HUDEP-2 (cell line): ENCODE results near the gene IGLON5.
A peak's percentile ranks its signal among the peaks of the same experiment; 100 is the strongest.

ENCODE experiments used
- DNase-seq, 76 experiments: peaks; one replicate each; lab custom pipeline; 2025; ENCODE audit not compliant: unreplicated experiment in 76 of 76; lab: John Stamatoyannopoulos, UW

IGLON5 gene

DNA sequence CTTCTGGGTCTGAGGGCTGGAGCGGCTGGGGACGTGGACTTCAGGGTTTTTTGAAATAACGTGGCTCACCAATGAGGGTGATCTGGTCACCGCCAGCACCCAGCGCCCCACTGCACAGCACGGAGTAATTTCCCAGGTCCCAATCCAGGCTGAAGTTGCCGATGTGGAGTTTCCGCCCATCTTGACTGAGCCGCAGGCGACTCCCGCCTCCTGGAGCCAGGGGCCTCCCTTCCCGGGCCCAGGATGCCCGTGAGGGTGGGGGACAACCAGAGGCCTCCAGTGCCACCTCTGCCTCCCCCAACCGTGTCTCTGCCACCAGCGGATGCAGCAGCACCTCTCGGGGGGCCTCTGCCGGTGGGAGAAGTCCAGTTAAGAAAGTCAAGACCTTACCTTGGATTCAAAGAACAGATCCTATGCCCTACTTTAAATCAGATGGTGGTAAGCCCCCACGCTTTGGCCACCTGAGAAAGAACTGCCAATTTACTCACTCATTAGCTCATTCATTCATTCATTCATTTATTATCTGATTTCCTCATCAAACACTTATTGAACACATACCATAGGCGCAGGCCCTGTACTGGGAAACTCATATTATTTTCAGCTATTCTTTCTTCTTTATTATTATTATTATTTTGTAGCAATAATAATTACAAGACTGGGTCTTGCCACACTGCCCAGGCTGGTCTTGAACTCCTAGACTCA, 26.6 kb downstream of the IGLON5 start:
- no peak for DNase-seq

DNA sequence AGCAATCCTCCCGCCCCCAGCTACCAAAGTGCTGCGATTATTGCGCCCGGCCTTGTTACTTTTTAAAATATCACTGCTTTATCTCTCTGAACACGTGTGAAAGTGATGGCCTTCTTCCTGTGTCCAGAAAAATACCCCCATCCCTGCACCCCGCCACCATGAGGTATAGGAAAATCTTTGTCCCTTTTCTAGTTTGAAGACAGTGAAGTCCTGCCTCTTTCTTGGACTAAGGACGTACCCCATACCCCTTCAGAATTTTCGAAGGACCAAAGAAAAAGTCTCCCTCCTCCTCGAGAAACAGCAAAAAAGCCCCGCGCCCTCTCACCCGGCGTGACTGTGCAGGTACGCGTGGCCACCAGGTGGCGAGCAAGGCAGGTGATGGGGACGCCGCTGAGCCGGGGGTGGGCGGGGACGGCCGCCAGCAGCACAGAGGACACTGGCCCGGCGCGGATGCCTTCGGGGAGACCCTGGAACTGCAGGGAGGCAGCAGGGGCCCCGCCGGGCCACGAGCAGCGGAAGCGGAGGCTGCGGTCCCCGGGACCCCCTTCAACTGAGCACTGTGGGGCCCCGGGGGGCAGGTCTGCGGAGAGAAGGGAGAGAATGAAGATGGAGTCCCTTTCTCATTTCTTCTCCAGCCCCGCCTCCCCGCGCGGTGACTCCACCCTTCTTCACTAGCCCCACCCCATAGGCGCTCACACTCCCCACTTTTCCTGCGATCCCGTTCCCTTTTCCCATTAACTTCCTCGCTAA, 27.3 kb downstream of the IGLON5 start:
- peak in 74 of 76 experiments; percentile 31 to 99 (median 82) for DNase-seq

DNA sequence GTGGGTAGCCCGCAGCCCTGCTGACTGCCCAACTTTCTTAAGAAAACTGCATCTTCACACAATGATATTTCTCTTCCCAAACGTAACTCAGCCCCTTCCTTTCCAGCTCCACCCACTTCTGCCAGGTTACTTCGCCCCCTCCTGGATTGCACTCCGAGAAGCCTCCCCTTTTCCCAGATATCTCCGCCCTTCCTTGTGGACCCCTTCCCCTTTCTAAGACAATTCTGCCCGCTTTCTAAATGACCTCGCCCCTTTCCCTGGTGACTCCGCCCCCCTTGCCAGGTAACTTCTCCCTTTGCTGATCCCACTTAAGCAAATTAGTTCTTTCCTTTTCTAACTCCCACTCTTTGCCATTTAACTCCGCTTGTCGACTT, 27.9 kb downstream of the IGLON5 start:
- DNase-seq = peak in 2 of 76 experiments; percentile 54 to 61

DNA sequence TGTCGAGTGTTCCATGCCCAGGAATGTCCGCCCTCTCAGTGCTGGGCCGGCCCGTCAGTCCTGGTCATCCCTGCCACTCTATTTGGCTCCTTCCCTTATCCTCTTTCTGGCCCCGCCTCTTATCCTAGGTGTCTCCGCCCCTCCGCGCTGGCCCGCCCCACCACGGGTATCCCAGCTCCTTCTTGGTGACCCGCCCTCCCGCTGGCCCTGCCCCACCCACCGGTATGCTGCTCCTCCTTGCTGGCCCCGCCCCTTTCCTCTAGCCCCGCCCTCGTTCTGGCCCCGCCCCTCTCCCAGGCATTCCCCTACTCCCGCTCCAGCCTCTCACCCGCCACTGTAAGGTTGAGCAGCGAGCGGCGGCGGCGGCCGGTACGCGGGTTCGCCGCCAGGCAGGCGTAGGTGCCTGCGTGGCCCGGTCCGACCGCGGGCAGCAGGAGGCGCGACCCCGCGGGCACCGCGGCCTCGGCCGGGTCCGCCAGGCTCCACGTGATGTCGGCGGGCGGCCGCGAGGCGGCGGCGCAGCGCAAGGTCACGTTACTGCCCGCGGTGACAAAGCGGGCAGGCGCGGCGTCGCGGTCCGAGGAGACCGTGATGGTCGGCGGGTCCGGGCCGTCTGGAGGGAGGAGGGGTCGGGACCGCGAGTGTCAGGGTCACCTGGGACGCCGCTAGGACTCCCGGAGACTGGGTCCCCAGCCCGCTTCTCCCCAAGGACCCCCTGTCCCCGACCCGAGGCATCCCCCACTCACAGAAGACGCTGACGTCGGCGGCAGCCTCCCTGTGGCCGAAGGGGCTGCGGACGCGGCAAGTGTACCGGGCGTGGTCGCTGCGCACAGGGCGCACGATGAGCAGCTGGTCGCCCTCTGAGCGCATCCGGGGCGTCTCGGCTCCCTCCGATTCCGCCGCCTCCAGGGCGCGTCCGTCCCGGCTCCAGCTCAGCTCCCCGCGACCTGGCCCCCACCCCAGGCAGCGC, 28.5 kb downstream of the IGLON5 start:
- DNase-seq = peak; percentile 75 to 100 (median 99)

DNA sequence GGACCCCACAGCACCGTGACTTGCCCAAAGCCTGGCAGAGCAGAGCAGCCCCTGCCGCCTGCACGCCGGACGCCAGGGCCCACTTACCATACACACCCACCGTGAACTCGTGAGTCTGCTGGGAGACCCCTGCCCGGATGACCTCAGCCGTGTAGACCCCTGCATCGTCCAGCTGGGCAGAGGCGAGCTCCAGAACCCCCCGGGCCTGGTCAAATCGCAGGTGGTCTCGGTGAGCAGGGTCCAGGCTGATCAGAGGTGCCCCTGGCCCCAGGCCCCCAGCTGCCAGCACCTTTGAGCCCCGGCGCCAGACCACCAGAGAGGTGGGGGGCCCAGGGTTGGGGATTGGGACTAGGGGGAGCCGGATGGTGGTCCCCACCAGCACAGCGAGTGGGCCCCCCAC, 29.6 kb downstream of the IGLON5 start:
- DNase-seq = no peak

DNA sequence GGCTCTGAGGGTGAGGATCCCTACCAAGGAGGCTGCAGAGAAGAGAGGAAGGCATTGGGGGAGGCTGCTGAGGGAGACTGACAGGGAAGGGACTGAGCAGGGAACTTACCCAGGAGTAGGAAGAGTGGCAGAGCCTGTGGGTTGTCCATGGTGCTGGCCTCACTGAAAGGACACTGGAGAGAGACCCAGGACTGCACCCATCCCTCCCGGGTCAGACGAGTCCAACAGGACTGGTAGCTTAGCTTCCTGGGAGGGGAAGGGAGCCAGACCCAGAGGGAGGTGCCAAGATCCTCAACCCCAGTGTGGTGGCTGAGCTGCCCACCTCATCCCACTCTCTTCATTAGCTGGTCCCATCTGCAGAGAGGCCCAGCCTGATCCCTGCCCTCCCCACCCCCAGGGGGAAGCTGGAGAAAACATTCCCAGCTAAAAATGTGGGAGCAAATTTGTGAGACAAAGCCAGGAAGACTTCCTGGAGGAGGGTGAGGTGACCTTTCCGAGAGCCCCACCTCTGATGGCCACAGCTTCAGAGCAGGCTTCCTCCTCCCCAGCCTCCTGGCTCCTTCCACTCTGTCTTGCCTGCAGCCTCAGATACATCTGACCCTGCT, 30.6 kb downstream of the IGLON5 start, which contains the start of gene VSIG10L:
Gene VSIG10L (minus strand): TSS at position 164 of the 605 bp plus-strand sequence. CDS start 15 bp downstream, at position 149.
- no peak for DNase-seq

DNA sequence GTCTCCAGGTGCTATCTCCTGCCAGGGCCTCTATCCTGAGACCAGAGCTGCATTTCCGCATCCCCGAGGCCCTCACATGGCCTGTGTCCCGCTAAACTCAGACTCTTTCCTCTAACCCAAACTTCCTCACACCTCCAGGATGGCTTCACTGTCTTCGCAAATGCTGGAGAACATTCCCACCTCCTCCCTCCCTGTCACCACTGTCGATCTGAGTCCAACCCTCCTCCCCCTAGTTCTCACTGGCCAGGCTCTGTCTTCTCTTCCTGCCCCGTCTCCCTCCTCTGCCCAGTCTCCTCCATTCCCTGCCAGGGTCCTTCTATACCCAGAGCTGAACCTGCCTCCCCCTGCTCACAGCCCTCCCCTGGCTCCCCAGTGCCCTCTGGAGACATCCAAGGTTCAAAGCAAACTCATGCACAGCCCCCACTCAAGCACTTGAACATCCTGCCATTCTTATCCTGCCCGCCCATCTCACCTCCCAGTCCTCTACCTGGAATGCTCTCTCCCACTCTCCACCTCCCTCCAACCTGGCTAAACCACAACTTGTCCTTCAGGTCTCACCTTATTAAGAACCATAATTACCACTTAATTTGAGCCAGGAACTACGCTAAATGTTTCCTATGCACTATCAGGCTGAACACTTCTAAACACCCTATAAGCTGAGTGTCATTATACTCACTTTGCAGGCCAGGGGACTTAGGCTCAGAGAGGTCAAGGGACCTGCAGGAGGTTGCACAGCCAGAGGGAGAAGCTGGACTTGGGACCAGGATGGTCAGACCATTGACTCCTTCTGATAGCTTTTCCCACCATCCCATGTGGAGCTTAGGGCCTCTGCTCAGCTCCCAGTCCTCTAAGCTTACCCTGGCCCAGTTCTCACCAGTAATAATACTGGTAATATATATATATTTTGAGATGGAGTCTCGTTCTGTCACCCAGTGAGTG, 31.5 kb downstream of the IGLON5 start:
- DNase-seq = no peak

DNA sequence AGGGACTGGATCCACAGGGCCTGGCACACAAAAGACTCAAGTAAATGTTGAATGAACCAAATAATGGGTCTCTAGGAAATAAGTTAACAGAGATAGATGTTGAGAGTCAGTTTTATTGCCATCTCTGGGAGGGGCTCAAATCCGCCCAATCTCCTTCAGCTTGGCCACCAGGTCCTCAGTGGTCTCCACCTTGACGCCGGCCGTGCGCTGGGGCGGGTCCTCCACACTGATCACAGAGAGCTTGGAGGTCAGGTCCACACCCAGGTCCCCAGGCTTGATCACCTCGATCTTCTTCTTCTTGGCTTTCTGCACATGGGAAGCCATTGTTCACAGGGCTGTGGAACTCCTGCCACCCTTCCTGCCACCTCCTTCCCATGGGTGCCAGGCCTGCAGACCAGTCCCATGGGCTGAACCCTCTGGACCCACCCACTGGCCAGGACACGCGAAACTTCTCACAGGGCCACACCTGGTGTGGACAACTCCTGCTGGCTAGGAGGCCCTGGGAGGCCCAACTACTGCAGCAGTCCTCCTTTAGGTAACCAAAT, 33.7 kb downstream of the IGLON5 start:
- DNase-seq = no peak

DNA sequence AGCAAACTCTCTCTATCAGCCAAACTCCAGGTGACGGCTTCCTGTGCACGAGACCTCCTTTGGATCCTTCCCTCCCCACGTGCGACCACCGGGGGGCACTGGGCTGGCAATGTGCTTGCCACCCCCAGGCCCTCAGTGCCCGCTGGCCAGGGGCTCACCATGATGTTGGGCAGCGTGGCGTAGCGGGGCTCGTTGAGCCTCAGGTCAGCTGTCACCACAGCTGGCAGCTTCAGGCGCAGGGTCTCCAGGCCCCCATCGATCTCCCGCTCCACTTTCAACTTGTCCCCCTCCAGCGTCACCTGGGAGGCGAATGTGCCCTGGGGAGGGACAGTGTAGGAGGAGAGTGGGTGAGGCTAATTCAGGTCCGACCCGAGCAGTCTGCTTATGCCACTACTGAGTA, 35.3 kb downstream of the IGLON5 start:
- no peak for DNase-seq

DNA sequence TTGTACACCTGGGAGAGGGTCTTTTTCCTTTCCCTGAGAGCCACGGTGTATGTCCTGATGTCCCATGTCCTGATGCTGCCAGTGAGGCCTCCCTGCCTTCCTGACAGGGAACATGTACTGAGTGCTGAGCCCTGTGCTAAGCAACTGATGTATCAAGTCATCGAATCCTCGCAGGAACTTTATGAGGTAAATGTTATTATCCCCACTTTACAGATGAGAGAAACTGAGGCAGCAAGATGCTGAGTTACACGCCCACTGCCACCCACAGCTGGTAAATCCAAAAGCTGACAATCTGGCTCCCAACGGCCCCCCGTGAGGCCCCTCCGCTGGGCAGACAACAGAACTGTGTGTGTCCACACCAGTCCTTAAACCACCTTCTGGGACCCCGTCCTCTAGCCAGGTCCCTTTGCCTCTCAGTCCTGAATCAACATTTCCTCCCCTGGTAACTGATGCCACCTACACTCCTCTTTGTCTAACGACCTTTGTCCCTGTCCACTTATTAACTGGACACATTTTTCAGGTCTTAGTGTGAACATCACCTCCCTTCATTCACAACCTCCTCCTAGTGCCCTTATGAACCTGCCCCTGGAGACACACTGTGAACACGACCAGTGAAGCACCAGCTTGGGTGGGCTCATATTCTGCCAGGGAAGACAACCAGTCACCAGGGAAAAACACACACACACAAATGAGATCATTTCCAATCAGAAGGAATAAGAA, 35.9 kb downstream of the IGLON5 start:
- no peak for DNase-seq

DNA sequence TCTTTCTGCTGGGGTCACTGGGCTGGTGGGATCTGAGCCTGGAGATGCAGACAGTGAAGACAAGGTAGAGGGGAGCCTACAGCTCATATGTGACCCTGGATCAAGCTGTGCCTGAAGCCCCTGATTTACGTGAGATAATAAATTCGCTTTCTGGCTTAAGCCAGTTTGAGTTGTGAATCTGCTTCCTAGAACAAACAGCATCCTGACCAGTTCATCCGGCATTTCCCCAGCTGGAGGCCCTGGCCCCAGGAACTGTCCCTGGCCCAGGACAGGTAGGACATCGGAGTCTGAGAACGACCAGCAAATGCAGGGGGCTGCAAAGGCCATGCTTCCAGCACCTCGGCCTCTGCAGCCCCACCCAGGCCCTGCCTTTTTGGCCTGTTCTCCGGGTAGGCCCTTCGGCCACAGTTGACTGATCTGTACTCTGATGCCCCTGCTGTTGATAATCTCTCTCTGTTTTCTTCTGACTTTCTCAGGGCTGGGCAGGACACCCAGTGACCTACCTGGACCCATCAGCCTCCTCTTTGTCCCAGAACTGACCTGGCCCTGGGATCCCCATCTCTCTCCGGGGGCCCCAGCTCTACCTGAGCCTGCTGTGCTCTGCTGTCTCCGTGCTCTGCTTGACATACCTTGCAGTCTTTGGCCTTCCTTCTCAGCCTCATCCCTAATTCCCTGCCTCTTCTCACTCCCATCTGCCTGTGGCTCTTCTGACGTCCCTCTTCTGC, 40.0 kb downstream of the IGLON5 start:
- DNase-seq = no peak

DNA sequence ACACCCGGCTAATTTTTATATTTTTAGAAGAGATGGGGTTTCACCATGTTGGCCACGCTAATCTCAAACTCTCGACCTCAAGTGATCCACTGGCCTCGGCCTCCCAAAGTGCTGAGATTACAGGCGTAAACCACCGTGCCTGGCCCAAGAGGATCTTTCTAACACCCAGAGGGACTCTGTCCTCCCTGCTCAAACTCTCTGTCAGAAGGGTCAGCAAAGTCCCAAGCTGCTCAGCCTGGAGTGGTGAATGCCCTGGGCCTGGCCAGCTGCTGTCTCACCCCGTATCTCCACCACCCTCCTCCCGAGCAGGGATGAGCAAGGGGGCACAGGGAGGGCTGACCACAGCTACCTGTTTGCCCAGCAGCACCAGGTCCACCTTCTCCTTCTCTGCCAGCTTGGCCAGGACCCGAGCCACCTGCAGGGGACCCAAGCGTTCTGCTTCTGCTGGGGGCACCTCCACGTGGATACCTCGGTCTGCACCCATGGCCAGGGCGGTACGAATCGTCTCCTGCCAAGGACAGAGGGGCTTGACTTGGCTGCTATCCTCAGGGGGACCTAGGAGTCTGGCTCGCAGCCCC, 41.4 kb downstream of the IGLON5 start:
- no peak for DNase-seq

DNA sequence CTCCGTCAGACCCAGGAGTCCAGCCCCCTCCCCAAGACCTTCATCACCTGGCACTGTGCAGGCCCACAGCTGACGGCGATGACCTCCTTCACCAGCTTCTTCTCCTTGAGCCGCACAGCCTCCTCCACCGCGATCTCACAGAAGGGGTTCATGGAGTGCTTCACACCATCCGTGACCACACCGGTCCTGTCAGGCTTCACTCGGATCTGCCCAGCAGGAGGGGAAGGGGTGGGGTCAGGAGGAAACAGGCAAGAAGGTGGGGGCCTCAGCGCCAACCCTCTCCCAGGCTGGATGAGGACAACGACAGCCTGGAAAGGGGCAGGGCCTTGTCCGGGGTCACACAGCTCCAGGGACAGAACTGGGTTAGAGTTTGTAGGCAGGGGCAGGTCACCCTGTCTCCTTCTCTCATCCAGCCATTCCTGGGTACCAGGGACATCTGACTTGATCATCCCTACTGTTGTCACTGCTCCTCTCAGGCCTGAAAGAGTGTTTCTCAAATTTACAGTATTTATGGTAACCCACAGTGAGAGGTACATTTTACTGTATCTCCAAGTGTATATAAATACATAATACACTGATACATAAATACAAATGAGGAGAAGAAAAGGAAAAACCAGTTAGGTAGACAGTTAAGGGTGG, 42.8 kb downstream of the IGLON5 start:
- DNase-seq = no peak

DNA sequence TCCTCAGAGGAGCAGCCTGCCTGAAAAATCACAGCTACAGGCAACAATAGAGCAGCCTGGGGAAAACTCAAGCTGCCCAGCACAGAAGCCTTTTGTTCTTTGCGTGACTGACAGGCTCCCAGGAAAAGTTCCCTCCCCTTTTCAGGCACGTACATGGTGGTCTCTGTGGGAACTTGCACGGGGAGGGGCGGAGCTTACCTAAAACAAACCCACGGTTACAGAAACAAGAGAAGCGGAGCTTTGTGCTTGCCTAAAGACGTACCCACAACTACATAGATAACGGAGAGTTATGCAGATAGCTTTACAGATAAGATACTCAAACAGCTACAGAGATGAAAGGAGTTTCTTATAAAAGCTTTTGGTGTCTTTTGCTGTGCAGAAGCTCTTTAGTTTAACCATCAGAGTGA, 43.3 kb downstream of the IGLON5 start:
- DNase-seq = no peak

DNA sequence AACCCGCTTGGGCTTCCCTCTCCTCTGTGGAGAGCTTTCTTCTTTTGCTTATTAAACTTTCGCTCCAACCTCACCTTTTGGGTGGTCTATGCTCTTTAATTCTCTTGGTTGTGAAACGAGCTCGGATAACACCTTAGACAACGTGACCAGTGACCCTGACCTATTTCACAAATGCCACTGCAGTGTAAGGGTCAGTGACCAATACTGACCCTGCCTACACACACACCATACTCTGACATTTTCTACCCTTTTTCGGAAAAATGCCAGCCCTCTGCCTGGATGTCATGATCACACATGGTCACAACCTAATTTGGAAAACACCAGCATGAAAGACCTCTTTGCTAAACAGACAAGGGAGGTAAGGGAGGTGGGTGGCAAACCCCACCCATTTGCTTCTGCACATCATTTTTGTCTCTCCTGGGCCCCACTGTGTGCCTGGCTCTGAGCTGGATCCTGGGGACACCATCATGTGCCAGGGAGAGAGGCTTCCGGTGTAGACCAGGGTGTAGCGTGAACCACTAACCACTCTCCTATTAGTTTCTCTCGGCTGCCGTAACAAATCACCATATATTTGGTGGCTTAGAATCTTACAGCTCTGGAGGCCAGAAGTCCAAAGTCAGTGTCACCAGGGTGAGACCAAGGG, 44.8 kb downstream of the IGLON5 start:
- DNase-seq = no peak

DNA sequence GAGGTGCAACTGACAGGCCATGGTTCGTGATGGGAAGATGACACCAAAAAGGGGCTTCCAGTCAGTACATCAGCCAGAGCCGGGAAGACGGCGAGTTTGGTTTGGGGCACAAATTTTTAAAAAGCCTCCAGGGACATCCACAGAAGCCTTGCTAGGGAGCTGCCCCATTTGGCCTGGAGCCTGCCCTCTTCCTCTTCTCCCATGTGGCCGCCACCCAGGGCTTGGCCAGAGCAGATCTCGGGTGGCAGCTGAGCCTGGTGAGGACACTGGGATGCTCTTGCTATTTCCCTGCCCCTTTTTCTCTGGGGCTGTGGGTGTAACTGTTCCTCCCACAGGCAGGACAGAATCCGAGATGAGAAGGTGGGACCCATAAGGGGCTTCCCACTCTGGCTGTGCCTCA, 46.5 kb downstream of the IGLON5 start:
- DNase-seq = no peak

DNA sequence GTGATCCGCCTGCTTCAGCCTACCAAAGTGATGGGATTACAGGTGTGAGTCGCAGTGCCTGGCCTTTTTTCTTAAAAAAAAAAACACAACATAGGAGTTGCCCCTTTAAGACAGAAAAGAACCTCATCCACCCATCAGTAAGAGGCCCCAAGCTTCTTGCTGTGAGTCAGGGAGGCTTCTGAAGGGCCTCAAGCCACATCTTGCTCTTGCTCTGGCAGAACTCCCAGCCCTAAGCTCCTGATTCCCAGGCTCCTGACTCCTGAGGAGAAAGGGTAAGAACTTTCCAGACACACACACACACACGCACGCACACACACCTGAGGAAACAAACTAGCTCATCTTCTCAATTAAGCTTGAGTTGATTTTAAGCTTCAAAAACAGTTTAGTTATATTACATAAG, 47.9 kb downstream of the IGLON5 start:
- no peak for DNase-seq
